PFSK-1 (cell line): ENCODE results near the gene SEH1L.

ENCODE experiments used
- FOXP2 ChIP-seq: optimal IDR thresholded peaks from 2 replicates; pipeline ENCODE3; 2011; ENCODE audit warnings: borderline replicate concordance, control low read depth, inconsistent platforms; ENCODE audit not compliant: insufficient read depth; ENCODE audit errors: extremely low read length, extremely low read depth
- POLR2AphosphoS5 ChIP-seq: IDR thresholded peaks from 2 replicates; pipeline ENCODE4 v1.6.1; 2012; ENCODE audit warnings: low read depth, mild to moderate bottlenecking, control low read depth, low read length, moderate library complexity
- REST ChIP-seq, 2 experiments: IDR thresholded peaks; 2 replicates each; pipeline versions ENCODE4 v1.6.1 to v1.8.0; 2011 to 2012; ENCODE audit warnings: low read depth in 2 of 2, low read length in 2 of 2, control low read depth in 1 of 2, inconsistent platforms in 1 of 2, mild to moderate bottlenecking in 1 of 2, moderate library complexity in 1 of 2; ENCODE audit not compliant: insufficient read depth in 1 of 2
- SIN3A ChIP-seq: IDR thresholded peaks from 2 replicates; pipeline ENCODE4 v1.6.1; 2012; ENCODE audit warnings: mild to moderate bottlenecking, low read length, moderate library complexity, borderline replicate concordance; ENCODE audit not compliant: insufficient read depth
- TAF1 ChIP-seq: IDR thresholded peaks from 2 replicates; pipeline ENCODE4 v1.6.1; 2012; ENCODE audit warnings: low read length, control low read depth, borderline replicate concordance; ENCODE audit not compliant: insufficient read depth

The SEH1L gene

GRCh38 chr18:13035249-13035914 is 87.6 kb downstream of the SEH1L start:
- TF ChIP-seq SIN3A: no peak
- no peak for TF ChIP-seq POLR2AphosphoS5
- TF ChIP-seq FOXP2: no peak
- TF ChIP-seq TAF1: no peak
- TF ChIP-seq REST (IDR thresholded peaks at IDR 0.05; ENCODE audit: insufficient read depth in 1 of 2, low read depth in 2 of 2, low read length in 2 of 2): no peak

- TF ChIP-seq SIN3A: no peak
- no peak for TF ChIP-seq REST (IDR thresholded peaks at IDR 0.05; ENCODE audit: insufficient read depth in 1 of 2, low read depth in 2 of 2, low read length in 2 of 2)
- TF ChIP-seq FOXP2: no peak
- TF ChIP-seq TAF1: no peak
- TF ChIP-seq POLR2AphosphoS5: no peak
Observed at GRCh38 chr18:13036622-13037320, 89.0 kb downstream of the SEH1L start.
